Measurements from ENCODE around the gene CYB561.

CYB561 gene

GRCh38 chr17:63412234-63412633 lies 33.9 kb downstream of the CYB561 start:
- Histone ChIP-seq H3K9me2 (replicated peaks; ENCODE audit: insufficient read depth, low read length) (no peaks in the 10 kb centered on the region), H3K9ac (ENCODE audit: low read length) (no peak overlapping the region), H3F3A (ENCODE audit: insufficient read depth, low read length) (no peaks in the 10 kb centered on the region), H2AFZ (ENCODE audit: low read length) (no peak overlapping the region), H3K79me2 (ENCODE audit: low read length) (no peaks in the 10 kb centered on the region), H3K27me3 (replicated peaks; ENCODE audit: insufficient read depth, low read length) (no peaks in the 10 kb centered on the region), H3K36me3 (replicated peaks; ENCODE audit: insufficient read depth, low read length) (no peaks in the 10 kb centered on the region), H3K27ac (ENCODE audit: low read length) (no peak overlapping the region), H3K4me2 (ENCODE audit: low read depth, low read length) (no peak overlapping the region), H3K9me3 (replicated peaks; ENCODE audit: insufficient read depth, low read length) (no peaks in the 10 kb centered on the region), H4K20me1 (ENCODE audit: insufficient read depth, low read length) (no peaks in the 10 kb centered on the region), H3K4me1 (ENCODE audit: low read length) (no peaks in the 10 kb centered on the region), H3K4me3 (ENCODE audit: low read length) (no peak overlapping the region)
- no peak for DNase-seq
- TF ChIP-seq CTCF (IDR thresholded peaks at IDR 0.05; ENCODE audit: low read length) (no peak), EZH2phosphoT487 (IDR thresholded peaks at IDR 0.05; ENCODE audit: low read length) (no peak), EZH2 (optimal IDR thresholded peaks at IDR 0.05; ENCODE audit: low read depth, low read length) (no peak)

GRCh38 chr17:63407741-63408330 lies 38.3 kb downstream of the CYB561 start:
- Histone ChIP-seq H3K4me3 (ENCODE audit: low read length) (no peak overlapping the region), H2AFZ (ENCODE audit: low read length) (no peak overlapping the region), H3K9ac (ENCODE audit: low read length) (no peak overlapping the region), H3K4me2 (ENCODE audit: low read depth, low read length) (no peak overlapping the region), H3K27me3 (replicated peaks; ENCODE audit: insufficient read depth, low read length) (no peaks in the 10 kb centered on the region), H3K9me2 (replicated peaks; ENCODE audit: insufficient read depth, low read length) (no peaks in the 10 kb centered on the region), H3K9me3 (replicated peaks; ENCODE audit: insufficient read depth, low read length) (no peaks in the 10 kb centered on the region), H3K27ac (ENCODE audit: low read length) (no peak overlapping the region), H3K36me3 (replicated peaks; ENCODE audit: insufficient read depth, low read length) (no peaks in the 10 kb centered on the region), H3K4me1 (ENCODE audit: low read length) (no peaks in the 10 kb centered on the region), H3F3A (ENCODE audit: insufficient read depth, low read length) (no peaks in the 10 kb centered on the region), H3K79me2 (ENCODE audit: low read length) (no peaks in the 10 kb centered on the region), H4K20me1 (ENCODE audit: insufficient read depth, low read length) (no peaks in the 10 kb centered on the region)
- DNase-seq = no peak
- no peak for TF ChIP-seq EZH2phosphoT487 (IDR thresholded peaks at IDR 0.05; ENCODE audit: low read length)
- no peak for TF ChIP-seq EZH2 (optimal IDR thresholded peaks at IDR 0.05; ENCODE audit: low read depth, low read length)
- TF ChIP-seq CTCF (IDR thresholded peaks at IDR 0.05; ENCODE audit: low read length) = no peak

GRCh38 chr17:63406689-63407330 lies 39.3 kb downstream of the CYB561 start:
- H3K79me2 ChIP-seq (ENCODE audit: low read length) = no peaks in the 10 kb centered on the region
- H3K9me2 ChIP-seq (replicated peaks; ENCODE audit: insufficient read depth, low read length) = no peaks in the 10 kb centered on the region
- DNase-seq = peak; percentile 88
- no peak overlapping the region for H3K4me2 ChIP-seq (ENCODE audit: low read depth, low read length)
- no peaks in the 10 kb centered on the region for H3K4me1 ChIP-seq (ENCODE audit: low read length)
- H3K4me3 ChIP-seq (ENCODE audit: low read length) = no peak overlapping the region
- peak; percentile 91 for TF ChIP-seq CTCF (IDR thresholded peaks at IDR 0.05; ENCODE audit: low read length)
- TF ChIP-seq EZH2phosphoT487 (IDR thresholded peaks at IDR 0.05; ENCODE audit: low read length) = no peak
- no peak for TF ChIP-seq EZH2 (optimal IDR thresholded peaks at IDR 0.05; ENCODE audit: low read depth, low read length)
- H3K27me3 ChIP-seq (replicated peaks; ENCODE audit: insufficient read depth, low read length) = no peaks in the 10 kb centered on the region
- no peaks in the 10 kb centered on the region for H4K20me1 ChIP-seq (ENCODE audit: insufficient read depth, low read length)
- H3K9ac ChIP-seq (ENCODE audit: low read length) = no peak overlapping the region
- no peaks in the 10 kb centered on the region for H3F3A ChIP-seq (ENCODE audit: insufficient read depth, low read length)
- no peaks in the 10 kb centered on the region for H3K36me3 ChIP-seq (replicated peaks; ENCODE audit: insufficient read depth, low read length)
- no peaks in the 10 kb centered on the region for H3K9me3 ChIP-seq (replicated peaks; ENCODE audit: insufficient read depth, low read length)
- no peak overlapping the region for H2AFZ ChIP-seq (ENCODE audit: low read length)
- H3K27ac ChIP-seq (ENCODE audit: low read length) = no peak overlapping the region

Data from MM.1S (cell line).